Endothelial cell of umbilical vein (primary cell): ENCODE results near the gene GATAD2A. TPM values are rescaled to one million over a fixed set of nuclear protein-coding genes. Genes with fewer than 3 reads are reported as not detected.

Experiments
- BruUV-seq: library from RNA; stranded (reverse); fragments of 400-500 nt; replicated peaks from 2 replicates; lab custom pipeline; 2021; lab: Mats Ljungman, UMichigan
- CTCF ChIA-PET: fragments of 300-600, 350-600 bp; sonication (Branson Sonifier 250); formaldehyde crosslinking; loops from one replicate; lab custom pipeline; 2021; ENCODE audit warnings: antibody characterized with exemption, inconsistent platforms; lab: Charles Lee
- POLR2A ChIA-PET: fragments of 300-600, 350-600 bp; sonication (Branson Sonifier 250); formaldehyde crosslinking; loops from one replicate; lab custom pipeline; 2021; ENCODE audit warnings: antibody characterized with exemption, inconsistent platforms; lab: Charles Lee
- DNase-seq: peaks from one replicate; pipeline ENCODE4 v3.0.0-alpha.2; 2011; ENCODE audit warnings: low read depth, low spot score
- FAIRE-seq: peaks from 2 replicates; lab custom pipeline; 2011; peaks lifted over from hg19 to GRCh38; lab: Jason Lieb, UNC
- H2AFZ ChIP-seq: 2 replicates; pipeline ENCODE4 v1.6.0; 2012; ENCODE audit warnings: low read depth, low read length, control low read depth, inconsistent platforms
- H3K27ac ChIP-seq: 2 replicates; pipeline ENCODE4 v1.5.1; 2011; ENCODE audit warnings: low read depth, mild to moderate bottlenecking, control low read depth, low read length, moderate library complexity; ENCODE audit not compliant: insufficient read depth
- H3K27me3 ChIP-seq, 2 experiments: 2 replicates each; pipeline versions ENCODE4 v1.6.0 to v1.6.1; 2011; ENCODE audit warnings: low read length in 2 of 2, mixed read lengths in 1 of 2; ENCODE audit not compliant: control insufficient read depth in 2 of 2, insufficient read depth in 2 of 2
- H3K36me3 ChIP-seq, 2 experiments: 2 replicates in 1 of 2; 3 replicates in 1 of 2; pipeline ENCODE4 v1.5.1; 2011; ENCODE audit warnings: low read length in 2 of 2, mild to moderate bottlenecking in 1 of 2, moderate library complexity in 1 of 2; ENCODE audit not compliant: control insufficient read depth in 2 of 2, insufficient read depth in 2 of 2; ENCODE audit errors: extremely low read depth in 1 of 2
- H3K4me1 ChIP-seq: 3 replicates; pipeline ENCODE4 v1.5.1; 2011; ENCODE audit warnings: mild to moderate bottlenecking, low read length; ENCODE audit not compliant: control insufficient read depth, insufficient read depth; ENCODE audit errors: extremely low read depth
- H3K4me2 ChIP-seq: 2 replicates; pipeline ENCODE4 v1.6.1; 2011; ENCODE audit warnings: low read length, control low read depth, mixed read lengths; ENCODE audit not compliant: insufficient read depth
- H3K4me3 ChIP-seq, 3 experiments: fragments of 200-600 bp in 1 of 3; sonication (generic), shearing (Covaris generic) in 1 of 3; replicated peaks in 1 of 3; 2 replicates each; pipeline ENCODE4 v1.5.1; 2011 to 2016; ENCODE audit warnings: control low read depth in 3 of 3, low read length in 3 of 3, mild to moderate bottlenecking in 2 of 3, inconsistent platforms in 1 of 3, low read depth in 1 of 3, moderate library complexity in 1 of 3; ENCODE audit not compliant: insufficient read depth in 1 of 3
- H3K79me2 ChIP-seq: 2 replicates; pipeline ENCODE4 v1.6.0; 2012; ENCODE audit warnings: low read length, inconsistent platforms; ENCODE audit not compliant: control insufficient read depth, insufficient read depth
- H3K9ac ChIP-seq: replicated peaks from 2 replicates; pipeline ENCODE3; 2011; ENCODE audit warnings: low read length, control low read depth; ENCODE audit not compliant: insufficient read depth; ENCODE audit errors: extremely low read depth
- H3K9me1 ChIP-seq: replicated peaks from 3 replicates; pipeline ENCODE4 v1.6.0; 2011; ENCODE audit warnings: mild to moderate bottlenecking, low read length; ENCODE audit not compliant: control insufficient read depth, insufficient read depth; ENCODE audit errors: extremely low read depth
- H3K9me3 ChIP-seq: replicated peaks from 2 replicates; pipeline ENCODE4 v1.5.1; 2012; ENCODE audit warnings: low read length, inconsistent platforms; ENCODE audit not compliant: control insufficient read depth, insufficient read depth
- H4K20me1 ChIP-seq: replicated peaks from 2 replicates; pipeline ENCODE3; 2011; ENCODE audit warnings: mild to moderate bottlenecking, low read length; ENCODE audit not compliant: control insufficient read depth, insufficient read depth; ENCODE audit errors: extremely low read depth
- CTCF ChIP-seq, 2 donors: IDR thresholded peaks; 1 replicate in 1 of 2; 2 replicates in 1 of 2; pipeline ENCODE4 v1.5.1; 2011; ENCODE audit warnings: low read length in 2 of 2, mild to moderate bottlenecking in 2 of 2, moderate library complexity in 2 of 2, control low read depth in 1 of 2, inconsistent platforms in 1 of 2, low read depth in 1 of 2; ENCODE audit not compliant: insufficient read depth in 1 of 2; ENCODE audit errors: extremely low read depth in 1 of 2
- EZH2 ChIP-seq: IDR thresholded peaks from 2 replicates; pipeline ENCODE4 v1.6.1; 2012; ENCODE audit warnings: borderline replicate concordance, low read depth, mild to moderate bottlenecking, moderate library complexity, low read length, inconsistent platforms; ENCODE audit not compliant: severe bottlenecking
- FOS ChIP-seq: IDR thresholded peaks from 2 replicates; pipeline ENCODE4 v1.6.1; 2011; ENCODE audit warnings: mild to moderate bottlenecking, low read length, moderate library complexity, borderline replicate concordance; ENCODE audit not compliant: insufficient read depth
- GATA2 ChIP-seq: IDR thresholded peaks from 2 replicates; pipeline ENCODE4 v1.7.0; 2011; ENCODE audit warnings: low read depth, mild to moderate bottlenecking, moderate library complexity, mixed read lengths, low read length; ENCODE audit not compliant: insufficient read length, insufficient read depth
- JUN ChIP-seq: IDR thresholded peaks from 2 replicates; pipeline ENCODE4 v1.6.1; 2011; ENCODE audit warnings: borderline replicate concordance, low read depth; ENCODE audit not compliant: insufficient read length, insufficient read depth
- MYC ChIP-seq: IDR thresholded peaks from one replicate; pipeline ENCODE4 v1.6.1; 2011; ENCODE audit warnings: mild to moderate bottlenecking, low read depth, low read length
- POLR2A ChIP-seq: IDR thresholded peaks from 2 replicates; pipeline ENCODE4 v1.6.1; 2012; ENCODE audit warnings: low read depth, mild to moderate bottlenecking, control low read depth, low read length
- POLR2AphosphoS5 ChIP-seq: IDR thresholded peaks from 2 replicates; pipeline ENCODE4 v1.6.1; 2012; ENCODE audit warnings: low read depth, mild to moderate bottlenecking, control low read depth, low read length, moderate library complexity; ENCODE audit not compliant: insufficient read depth
- dilution Hi-C: fragments of 300-500 bp; cut with MboI; formaldehyde crosslinking; loops from one replicate; pipeline ENCODE4 v1.15.0; 2019; ENCODE audit warnings: low sequenced_read_pairs; ENCODE audit not compliant: extremely low pct_ligation_motif_present
- intact Hi-C: fragments of 100-400 bp; cut with micrococcal nuclease; formaldehyde crosslinking; loops from one replicate; pipeline ENCODE4 v1.10.0; 2022
- polyA plus RNA-seq, 4 experiments: library from polyadenylated mRNA; depleted of rRNA in 3 of 4; stranded (reverse) in 3 of 4; unstranded in 1 of 4; fragments of >200 nt; gene quantifications; 2 replicates each; pipeline versions ENCODE4 v1.2.1 to v1.2.3, GENCODE V29; 2011 to 2012; ENCODE audit warnings: missing spikeins in 1 of 4
- total RNA-seq: library from RNA; stranded (reverse); gene quantifications from 2 replicates; pipeline ENCODE4 v1.2.3, GENCODE V29; 2021
- TF ChIP-seq, protein P1 (sequence below): IDR thresholded peaks from 2 replicates; pipeline ENCODE4 v1.6.1; 2011; ENCODE audit not compliant: insufficient read depth, insufficient read length

Gene GATAD2A
- total and polyA plus RNA-seq, 2 donors (not counting 3 experiments of a cell fraction or from before 2014, with no cell fraction given) = 27.3 to 134 TPM

- Histone ChIP-seq H3K4me1 (no peaks in the 10 kb centered on the region), H3K27me3 (no peaks in the 10 kb centered on the region), H3K9me3 (no peaks in the 10 kb centered on the region), H3K79me2 (no peaks in the 10 kb centered on the region), H3K36me3 (no peaks in the 10 kb centered on the region), H2AFZ (no peak overlapping the region), H4K20me1 (no peaks in the 10 kb centered on the region), H3K9me1 (no peaks in the 10 kb centered on the region), H3K27ac (no peak overlapping the region), H3K4me2 (no peak overlapping the region), H3K4me3 (no peak overlapping the region), H3K9ac (no peak overlapping the region)
- BruUV-seq = no TSS peak
- CTCF ChIA-PET = interaction anchor here (1.8 to 3.2 kb wide), 2 partner anchors 10 to 19 kb away, joined by 4 to 44 read pairs; partner anchors contain the start of gene YJEFN3
- no peak for DNase-seq
- no peak for FAIRE-seq
- dilution Hi-C loops = no loop called here
- POLR2A ChIA-PET = no interaction called here
- intact Hi-C loops = loop anchor here (5.0 kb wide), 1 partner anchor 92 kb away; the partner anchor contains the start of gene GMIP
- TF ChIP-seq, protein P1, sequence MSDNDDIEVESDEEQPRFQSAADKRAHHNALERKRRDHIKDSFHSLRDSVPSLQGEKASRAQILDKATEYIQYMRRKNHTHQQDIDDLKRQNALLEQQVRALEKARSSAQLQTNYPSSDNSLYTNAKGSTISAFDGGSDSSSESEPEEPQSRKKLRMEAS = no peak
- no peak for TF ChIP-seq FOS
- no peak for TF ChIP-seq GATA2
- no peak for TF ChIP-seq CTCF (IDR thresholded peaks at IDR 0.05; ENCODE audit: extremely low read depth in 1 of 2, insufficient read depth in 1 of 2, low read depth in 1 of 2, low read length in 2 of 2)
- no peak for TF ChIP-seq MYC
- TF ChIP-seq EZH2 = no peak
- no peak for TF ChIP-seq POLR2AphosphoS5
- TF ChIP-seq POLR2A = no peak
- TF ChIP-seq JUN = no peak
Measured at GRCh38 chr19:19550485-19550929, 145.0 kb downstream of the GATAD2A start.
